ENCODE measurements around the gene MCCC2. TPM values are rescaled to one million over a fixed set of nuclear protein-coding genes. Genes with fewer than 3 reads are reported as not detected.

Gene MCCC2
- total and polyA plus RNA-seq, 2 experiments from 2014 or later, result 31.9 to 59.1 TPM

DNA sequence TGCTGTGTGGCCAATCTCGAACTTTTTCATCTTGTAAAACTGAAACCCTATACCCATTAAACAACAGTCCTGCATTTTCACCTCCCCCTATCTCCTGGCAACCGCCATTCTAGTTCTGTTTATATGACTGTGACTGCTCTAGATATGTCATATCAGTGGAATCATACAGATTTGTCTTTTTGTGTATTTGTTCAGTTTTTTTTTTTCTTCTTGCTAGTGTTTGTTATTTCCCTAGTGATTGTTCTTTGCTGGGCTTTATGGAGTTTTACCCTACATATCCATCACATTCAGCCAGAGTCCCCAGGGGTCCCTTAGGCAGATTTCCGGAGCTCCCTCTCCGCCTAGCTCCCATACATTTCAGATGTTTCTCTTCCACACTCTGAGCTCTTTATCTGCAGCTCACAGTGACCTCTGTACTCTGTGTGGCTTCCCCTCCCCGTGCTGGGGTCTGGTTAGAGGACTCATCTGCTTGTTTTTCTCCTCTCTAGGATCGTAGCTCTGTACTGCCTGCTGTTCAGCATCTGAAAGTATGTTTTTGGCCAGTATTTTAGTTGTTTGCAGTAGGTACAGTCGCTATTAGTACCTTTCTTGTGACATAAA lies 106.8 kb downstream of the MCCC2 start:
- H3K4me3 Mint-ChIP-seq, result peak overlapping the region; percentile 19
- peak; percentile 74 for ATAC-seq

More for the DNA sequence above, 106.8 kb downstream of the MCCC2 start:
- Histone ChIP-seq H3K27me3 (ENCODE audit: insufficient read depth) (no peaks in the 10 kb centered on the region), H3K4me3 (no peak overlapping the region), H3K36me3 (ENCODE audit: insufficient read depth) (no peaks in the 10 kb centered on the region), H3F3A (replicated peaks; ENCODE audit: low read depth) (no peaks in the 10 kb centered on the region), H3K79me2 (replicated peaks; ENCODE audit: insufficient read depth) (no peaks in the 10 kb centered on the region), H3K9me2 (ENCODE audit: insufficient read depth) (no peaks in the 10 kb centered on the region), H4K20me1 (replicated peaks; ENCODE audit: insufficient read depth) (no peaks in the 10 kb centered on the region), H3K4me1 (ENCODE audit: insufficient read depth) (peaks cover 17% of the 10 kb centered on the region), H2AFZ (peak overlapping the region; percentile 48; the same call in 1 of the 2 replicates), H3K27ac (ENCODE audit: low read depth) (no peak overlapping the region), H3K4me2 (peak overlapping the region; percentile 55)
- TF ChIP-seq JUNB (IDR thresholded peaks at IDR 0.05; ENCODE audit: unreplicated experiment) (no peak), POLR2AphosphoS5 (IDR thresholded peaks at IDR 0.05; ENCODE audit: low read depth) (no peak), NANOG (IDR thresholded peaks at IDR 0.05; ENCODE audit: borderline replicate concordance) (no peak)
- TF ChIP-seq, protein P1, sequence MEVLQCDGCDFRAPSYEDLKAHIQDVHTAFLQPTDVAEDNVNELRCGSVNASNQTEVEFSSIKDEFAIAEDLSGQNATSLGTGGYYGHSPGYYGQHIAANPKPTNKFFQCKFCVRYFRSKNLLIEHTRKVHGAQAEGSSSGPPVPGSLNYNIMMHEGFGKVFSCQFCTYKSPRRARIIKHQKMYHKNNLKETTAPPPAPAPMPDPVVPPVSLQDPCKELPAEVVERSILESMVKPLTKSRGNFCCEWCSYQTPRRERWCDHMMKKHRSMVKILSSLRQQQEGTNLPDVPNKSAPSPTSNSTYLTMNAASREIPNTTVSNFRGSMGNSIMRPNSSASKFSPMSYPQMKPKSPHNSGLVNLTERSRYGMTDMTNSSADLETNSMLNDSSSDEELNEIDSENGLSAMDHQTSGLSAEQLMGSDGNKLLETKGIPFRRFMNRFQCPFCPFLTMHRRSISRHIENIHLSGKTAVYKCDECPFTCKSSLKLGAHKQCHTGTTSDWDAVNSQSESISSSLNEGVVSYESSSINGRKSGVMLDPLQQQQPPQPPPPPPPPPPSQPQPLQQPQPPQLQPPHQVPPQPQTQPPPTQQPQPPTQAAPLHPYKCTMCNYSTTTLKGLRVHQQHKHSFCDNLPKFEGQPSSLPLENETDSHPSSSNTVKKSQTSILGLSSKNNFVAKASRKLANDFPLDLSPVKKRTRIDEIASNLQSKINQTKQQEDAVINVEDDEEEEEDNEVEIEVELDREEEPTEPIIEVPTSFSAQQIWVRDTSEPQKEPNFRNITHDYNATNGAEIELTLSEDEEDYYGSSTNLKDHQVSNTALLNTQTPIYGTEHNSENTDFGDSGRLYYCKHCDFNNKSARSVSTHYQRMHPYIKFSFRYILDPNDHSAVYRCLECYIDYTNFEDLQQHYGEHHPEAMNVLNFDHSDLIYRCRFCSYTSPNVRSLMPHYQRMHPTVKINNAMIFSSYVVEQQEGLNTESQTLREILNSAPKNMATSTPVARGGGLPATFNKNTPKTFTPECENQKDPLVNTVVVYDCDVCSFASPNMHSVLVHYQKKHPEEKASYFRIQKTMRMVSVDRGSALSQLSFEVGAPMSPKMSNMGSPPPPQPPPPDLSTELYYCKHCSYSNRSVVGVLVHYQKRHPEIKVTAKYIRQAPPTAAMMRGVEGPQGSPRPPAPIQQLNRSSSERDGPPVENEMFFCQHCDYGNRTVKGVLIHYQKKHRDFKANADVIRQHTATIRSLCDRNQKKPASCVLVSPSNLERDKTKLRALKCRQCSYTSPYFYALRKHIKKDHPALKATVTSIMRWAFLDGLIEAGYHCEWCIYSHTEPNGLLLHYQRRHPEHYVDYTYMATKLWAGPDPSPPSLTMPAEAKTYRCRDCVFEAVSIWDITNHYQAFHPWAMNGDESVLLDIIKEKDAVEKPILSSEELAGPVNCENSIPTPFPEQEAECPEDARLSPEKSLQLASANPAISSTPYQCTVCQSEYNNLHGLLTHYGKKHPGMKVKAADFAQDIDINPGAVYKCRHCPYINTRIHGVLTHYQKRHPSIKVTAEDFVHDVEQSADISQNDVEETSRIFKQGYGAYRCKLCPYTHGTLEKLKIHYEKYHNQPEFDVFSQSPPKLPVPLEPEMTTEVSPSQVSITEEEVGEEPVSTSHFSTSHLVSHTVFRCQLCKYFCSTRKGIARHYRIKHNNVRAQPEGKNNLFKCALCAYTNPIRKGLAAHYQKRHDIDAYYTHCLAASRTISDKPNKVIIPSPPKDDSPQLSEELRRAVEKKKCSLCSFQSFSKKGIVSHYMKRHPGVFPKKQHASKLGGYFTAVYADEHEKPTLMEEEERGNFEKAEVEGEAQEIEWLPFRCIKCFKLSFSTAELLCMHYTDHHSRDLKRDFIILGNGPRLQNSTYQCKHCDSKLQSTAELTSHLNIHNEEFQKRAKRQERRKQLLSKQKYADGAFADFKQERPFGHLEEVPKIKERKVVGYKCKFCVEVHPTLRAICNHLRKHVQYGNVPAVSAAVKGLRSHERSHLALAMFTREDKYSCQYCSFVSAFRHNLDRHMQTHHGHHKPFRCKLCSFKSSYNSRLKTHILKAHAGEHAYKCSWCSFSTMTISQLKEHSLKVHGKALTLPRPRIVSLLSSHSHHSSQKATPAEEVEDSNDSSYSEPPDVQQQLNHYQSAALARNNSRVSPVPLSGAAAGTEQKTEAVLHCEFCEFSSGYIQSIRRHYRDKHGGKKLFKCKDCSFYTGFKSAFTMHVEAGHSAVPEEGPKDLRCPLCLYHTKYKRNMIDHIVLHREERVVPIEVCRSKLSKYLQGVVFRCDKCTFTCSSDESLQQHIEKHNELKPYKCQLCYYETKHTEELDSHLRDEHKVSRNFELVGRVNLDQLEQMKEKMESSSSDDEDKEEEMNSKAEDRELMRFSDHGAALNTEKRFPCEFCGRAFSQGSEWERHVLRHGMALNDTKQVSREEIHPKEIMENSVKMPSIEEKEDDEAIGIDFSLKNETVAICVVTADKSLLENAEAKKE (CRISPR knock-in tag; IDR thresholded peaks at IDR 0.05), result peak; percentile 46; the same call in 1 of the 2 replicates
- TF ChIP-seq, protein P2, sequence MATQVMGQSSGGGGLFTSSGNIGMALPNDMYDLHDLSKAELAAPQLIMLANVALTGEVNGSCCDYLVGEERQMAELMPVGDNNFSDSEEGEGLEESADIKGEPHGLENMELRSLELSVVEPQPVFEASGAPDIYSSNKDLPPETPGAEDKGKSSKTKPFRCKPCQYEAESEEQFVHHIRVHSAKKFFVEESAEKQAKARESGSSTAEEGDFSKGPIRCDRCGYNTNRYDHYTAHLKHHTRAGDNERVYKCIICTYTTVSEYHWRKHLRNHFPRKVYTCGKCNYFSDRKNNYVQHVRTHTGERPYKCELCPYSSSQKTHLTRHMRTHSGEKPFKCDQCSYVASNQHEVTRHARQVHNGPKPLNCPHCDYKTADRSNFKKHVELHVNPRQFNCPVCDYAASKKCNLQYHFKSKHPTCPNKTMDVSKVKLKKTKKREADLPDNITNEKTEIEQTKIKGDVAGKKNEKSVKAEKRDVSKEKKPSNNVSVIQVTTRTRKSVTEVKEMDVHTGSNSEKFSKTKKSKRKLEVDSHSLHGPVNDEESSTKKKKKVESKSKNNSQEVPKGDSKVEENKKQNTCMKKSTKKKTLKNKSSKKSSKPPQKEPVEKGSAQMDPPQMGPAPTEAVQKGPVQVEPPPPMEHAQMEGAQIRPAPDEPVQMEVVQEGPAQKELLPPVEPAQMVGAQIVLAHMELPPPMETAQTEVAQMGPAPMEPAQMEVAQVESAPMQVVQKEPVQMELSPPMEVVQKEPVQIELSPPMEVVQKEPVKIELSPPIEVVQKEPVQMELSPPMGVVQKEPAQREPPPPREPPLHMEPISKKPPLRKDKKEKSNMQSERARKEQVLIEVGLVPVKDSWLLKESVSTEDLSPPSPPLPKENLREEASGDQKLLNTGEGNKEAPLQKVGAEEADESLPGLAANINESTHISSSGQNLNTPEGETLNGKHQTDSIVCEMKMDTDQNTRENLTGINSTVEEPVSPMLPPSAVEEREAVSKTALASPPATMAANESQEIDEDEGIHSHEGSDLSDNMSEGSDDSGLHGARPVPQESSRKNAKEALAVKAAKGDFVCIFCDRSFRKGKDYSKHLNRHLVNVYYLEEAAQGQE (IDR thresholded peaks at IDR 0.05; ENCODE audit: unreplicated experiment), result no peak
- no peak overlapping the region for H3K27ac Mint-ChIP-seq
- H3K4me1 Mint-ChIP-seq, result peaks cover 32% of the 10 kb centered on the region
- no peaks in the 10 kb centered on the region; the same call in 2 of the 3 replicates for H3K36me3 Mint-ChIP-seq (ENCODE audit: low read depth)
- no peaks in the 10 kb centered on the region for H3K9me3 Mint-ChIP-seq
- DNase-seq (ENCODE audit: low spot score), result peak; percentile 59
- H3K27me3 Mint-ChIP-seq (ENCODE audit: insufficient read depth, low read depth, poor library complexity), result no peaks in the 10 kb centered on the region

Measured in GM23338 (cell line).